SK-N-SH treated with all-trans-retinoic acid at 6 μM for 48 hours (cell line): ENCODE results near the gene VILL.

ENCODE experiments used
- PATZ1 ChIP-seq: fragments of 250-450 bp; sonication (Bioruptor Pico); IDR thresholded peaks from 2 replicates; pipeline ENCODE4 v1.8.0; 2020; ENCODE audit warnings: mild to moderate bottlenecking, moderate library complexity, borderline replicate concordance
- TOX ChIP-seq: fragments of 250-450 bp; sonication (Bioruptor Pico); IDR thresholded peaks from 2 replicates; pipeline ENCODE4 v1.8.0; 2021; ENCODE audit warnings: mild to moderate bottlenecking, moderate library complexity, borderline replicate concordance
- ZNF8 ChIP-seq: fragments of 450-650 bp; formaldehyde crosslinking; IDR thresholded peaks from 2 replicates; pipeline ENCODE4 v1.5.0; 2020; ENCODE audit warnings: mild to moderate bottlenecking, moderate library complexity

GRCh38 chr3:37995652-37996641 lies 5.4 kb downstream of the VILL start:
- TF ChIP-seq TOX (CRISPR knock-in tag) (no peak), PATZ1 (CRISPR knock-in tag) (no peak), ZNF8 (CRISPR knock-in tag) (no peak)
